C4-2B (cell line): ENCODE measurements around the gene MAMSTR.

ENCODE experiments used
- ZFX ChIP-seq: fragments of 450-650 bp; IDR thresholded peaks from 2 replicates; pipeline ENCODE4 v1.6.1; 2017
- TF ChIP-seq, protein P1 (sequence below): fragments of 450-650 bp; conservative IDR thresholded peaks from 2 replicates; pipeline ENCODE4 v1.5.1; 2017; ENCODE audit warnings: mild to moderate bottlenecking

- TF ChIP-seq, protein P1, sequence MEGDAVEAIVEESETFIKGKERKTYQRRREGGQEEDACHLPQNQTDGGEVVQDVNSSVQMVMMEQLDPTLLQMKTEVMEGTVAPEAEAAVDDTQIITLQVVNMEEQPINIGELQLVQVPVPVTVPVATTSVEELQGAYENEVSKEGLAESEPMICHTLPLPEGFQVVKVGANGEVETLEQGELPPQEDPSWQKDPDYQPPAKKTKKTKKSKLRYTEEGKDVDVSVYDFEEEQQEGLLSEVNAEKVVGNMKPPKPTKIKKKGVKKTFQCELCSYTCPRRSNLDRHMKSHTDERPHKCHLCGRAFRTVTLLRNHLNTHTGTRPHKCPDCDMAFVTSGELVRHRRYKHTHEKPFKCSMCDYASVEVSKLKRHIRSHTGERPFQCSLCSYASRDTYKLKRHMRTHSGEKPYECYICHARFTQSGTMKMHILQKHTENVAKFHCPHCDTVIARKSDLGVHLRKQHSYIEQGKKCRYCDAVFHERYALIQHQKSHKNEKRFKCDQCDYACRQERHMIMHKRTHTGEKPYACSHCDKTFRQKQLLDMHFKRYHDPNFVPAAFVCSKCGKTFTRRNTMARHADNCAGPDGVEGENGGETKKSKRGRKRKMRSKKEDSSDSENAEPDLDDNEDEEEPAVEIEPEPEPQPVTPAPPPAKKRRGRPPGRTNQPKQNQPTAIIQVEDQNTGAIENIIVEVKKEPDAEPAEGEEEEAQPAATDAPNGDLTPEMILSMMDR, result no peak
- TF ChIP-seq ZFX, result no peak
Observed at GRCh38 chr19:48695743-48696352, 23.7 kb downstream of the MAMSTR start, which contains the start of gene FUT2.
